H9 (cell line): ENCODE results near the gene IPO11. TPM values are rescaled to one million over a fixed set of nuclear protein-coding genes. Genes with fewer than 3 reads are reported as not detected.

Source experiments
- DNase-seq: peaks from one replicate; pipeline ENCODE4 v3.0.0-alpha.2; 2017
- H2AFZ ChIP-seq: one replicate; pipeline ENCODE4 v1.6.1; 2013; ENCODE audit warnings: mild to moderate bottlenecking, low read length, control low read depth, moderate library complexity
- H2AK5ac ChIP-seq: 2 replicates; pipeline ENCODE4 v1.6.1; 2013; ENCODE audit warnings: low read length, control low read depth, mixed read lengths; ENCODE audit not compliant: insufficient read length
- H2BK120ac ChIP-seq: one replicate; pipeline ENCODE4 v1.6.1; 2013; ENCODE audit warnings: low read depth, mild to moderate bottlenecking, low read length, control low read depth, inconsistent platforms; ENCODE audit not compliant: poor library complexity, severe bottlenecking
- H2BK12ac ChIP-seq: 2 replicates; pipeline ENCODE4 v1.6.1; 2013; ENCODE audit warnings: low read length, control low read depth, mixed read lengths, low read depth; ENCODE audit not compliant: insufficient read length
- H2BK15ac ChIP-seq: 2 replicates; pipeline ENCODE4 v1.6.1; 2013; ENCODE audit warnings: low read depth, low read length, control low read depth
- H2BK20ac ChIP-seq: one replicate; pipeline ENCODE4 v1.6.1; 2013; ENCODE audit warnings: low read depth, mild to moderate bottlenecking, low read length, control low read depth, inconsistent platforms; ENCODE audit not compliant: poor library complexity, severe bottlenecking
- H2BK5ac ChIP-seq: 2 replicates; pipeline ENCODE4 v1.6.1; 2013; ENCODE audit warnings: low read length, control low read depth, mixed read lengths; ENCODE audit not compliant: insufficient read length
- H3K14ac ChIP-seq: 2 replicates; pipeline ENCODE4 v1.6.1; 2013; ENCODE audit warnings: low read length, control low read depth; ENCODE audit not compliant: insufficient read depth
- H3K18ac ChIP-seq: 2 replicates; pipeline ENCODE4 v1.6.1; 2013; ENCODE audit warnings: low read depth, mild to moderate bottlenecking, mixed read lengths, low read length, control low read depth; ENCODE audit not compliant: insufficient read length
- H3K23ac ChIP-seq: 2 replicates; pipeline ENCODE4 v1.6.1; 2013; ENCODE audit warnings: low read length, control low read depth, mixed read lengths, low read depth; ENCODE audit not compliant: insufficient read length
- H3K23me2 ChIP-seq: 2 replicates; pipeline ENCODE4 v1.6.1; 2013; ENCODE audit warnings: low read depth, mild to moderate bottlenecking, mixed read lengths, low read length, control low read depth; ENCODE audit not compliant: insufficient read length, poor library complexity, severe bottlenecking
- H3K27ac ChIP-seq: 2 replicates; pipeline ENCODE4 v1.5.1; 2013; ENCODE audit warnings: low read length, control low read depth, mixed read lengths, low read depth; ENCODE audit not compliant: insufficient read length
- H3K27me3 ChIP-seq: 2 replicates; pipeline ENCODE4 v1.6.1; 2013; ENCODE audit warnings: low read length, control low read depth, inconsistent platforms; ENCODE audit not compliant: insufficient read depth
- H3K4ac ChIP-seq: 2 replicates; pipeline ENCODE4 v1.6.1; 2013; ENCODE audit warnings: low read depth, mild to moderate bottlenecking, control low read depth, inconsistent platforms, low read length, moderate library complexity
- H3K4me1 ChIP-seq: 2 replicates; pipeline ENCODE4 v1.6.1; 2013; ENCODE audit warnings: low read length, control low read depth, inconsistent platforms; ENCODE audit not compliant: insufficient read depth
- H3K4me2 ChIP-seq: 2 replicates; pipeline ENCODE4 v1.6.1; 2013; ENCODE audit warnings: low read length, control low read depth, mixed read lengths; ENCODE audit not compliant: insufficient read length, insufficient read depth
- H3K56ac ChIP-seq: 2 replicates; pipeline ENCODE4 v1.6.1; 2013; ENCODE audit warnings: low read depth, mild to moderate bottlenecking, mixed read lengths, low read length, control low read depth; ENCODE audit not compliant: insufficient read length
- H3K79me1 ChIP-seq: 2 replicates; pipeline ENCODE4 v1.6.1; 2013; ENCODE audit warnings: low read depth, mild to moderate bottlenecking, moderate library complexity, low read length, control low read depth, inconsistent platforms; ENCODE audit not compliant: insufficient read depth, poor library complexity, severe bottlenecking
- H3K79me2 ChIP-seq: 2 replicates; pipeline ENCODE4 v1.6.1; 2013; ENCODE audit warnings: low read length, control low read depth, inconsistent platforms; ENCODE audit not compliant: insufficient read depth
- H3K9ac ChIP-seq: 2 replicates; pipeline ENCODE4 v1.6.1; 2013; ENCODE audit warnings: low read length, control low read depth, mixed read lengths; ENCODE audit not compliant: insufficient read length; ENCODE audit errors: extremely low read depth
- H3K9me3 ChIP-seq: one replicate; pipeline ENCODE4 v1.6.1; 2013; ENCODE audit warnings: low read depth, low read length, inconsistent platforms; ENCODE audit not compliant: control insufficient read depth
- H3T11ph ChIP-seq: one replicate; pipeline ENCODE4 v1.6.1; 2013; ENCODE audit warnings: mild to moderate bottlenecking, low read length, control low read depth, inconsistent platforms
- H4K20me1 ChIP-seq: one replicate; pipeline ENCODE4 v1.6.1; 2013; ENCODE audit not compliant: control insufficient read depth, insufficient read length, insufficient read depth
- H4K5ac ChIP-seq: 2 replicates; pipeline ENCODE4 v1.6.1; 2013; ENCODE audit warnings: low read depth, mild to moderate bottlenecking, mixed read lengths, low read length, control low read depth; ENCODE audit not compliant: insufficient read length
- H4K8ac ChIP-seq: replicated peaks from 2 replicates; pipeline ENCODE4 v1.6.1; 2013; ENCODE audit warnings: low read length, control low read depth, mixed read lengths, low read depth; ENCODE audit not compliant: insufficient read length
- H4K91ac ChIP-seq: 2 replicates; pipeline ENCODE4 v1.6.1; 2013; ENCODE audit warnings: low read depth, mild to moderate bottlenecking, moderate library complexity, mixed read lengths, low read length, control low read depth; ENCODE audit not compliant: insufficient read length
- H3K27ac Mint-ChIP-seq, 3 experiments: 2 replicates in 2 of 3; 3 replicates in 1 of 3; pipeline ENCODE4 v1.8.0; 2020 to 2021; ENCODE audit warnings: mixed read lengths in 3 of 3, mild to moderate bottlenecking in 1 of 3, moderate library complexity in 1 of 3
- H3K27me3 Mint-ChIP-seq: 2 replicates; pipeline ENCODE4 v1.8.0; 2021; ENCODE audit warnings: low read depth, mild to moderate bottlenecking, moderate library complexity, mixed read lengths
- H3K36me3 Mint-ChIP-seq, 3 experiments: 2 replicates in 2 of 3; 3 replicates in 1 of 3; pipeline ENCODE4 v1.8.0; 2020 to 2021; ENCODE audit warnings: low read depth in 3 of 3, mixed read lengths in 3 of 3; ENCODE audit not compliant: insufficient read depth in 1 of 3
- H3K4me1 Mint-ChIP-seq, 2 experiments: 2 replicates each; pipeline ENCODE4 v1.8.0; 2020; ENCODE audit warnings: mixed read lengths in 2 of 2
- H3K4me3 Mint-ChIP-seq, 2 experiments: 2 replicates in 1 of 2; 3 replicates in 1 of 2; pipeline ENCODE4 v1.8.0; 2020 to 2021; ENCODE audit warnings: mild to moderate bottlenecking in 2 of 2, mixed read lengths in 2 of 2, moderate library complexity in 1 of 2
- H3K9me3 Mint-ChIP-seq, 2 experiments: 2 replicates in 1 of 2; 3 replicates in 1 of 2; pipeline ENCODE4 v1.8.0; 2020; ENCODE audit warnings: mild to moderate bottlenecking in 2 of 2, mixed read lengths in 2 of 2, moderate library complexity in 1 of 2
- CTCF ChIP-seq: fragments of 200-600 bp; sonication (generic); conservative IDR thresholded peaks from 3 replicates; pipeline ENCODE4 v1.8.0; 2021; ENCODE audit warnings: antibody characterized with exemption, mild to moderate bottlenecking
- WGBS: extraction: QIAGEN DNeasy Blood & Tissue Kit; methylation state at CpG from one replicate; pipeline ENCODE4 v1.1.7; 2013; ENCODE audit warnings: missing lambda C conversion rate, low lambda C conversion rate, mixed read lengths; ENCODE audit not compliant: insufficient read length; ENCODE audit errors: extremely low coverage; 5-methylcytosine and 5-hydroxymethylcytosine counted together
- total RNA-seq: library from RNA; stranded (reverse); gene quantifications from 2 replicates; pipeline ENCODE4 v1.2.1, GENCODE V29; 2021

Gene IPO11
- total RNA-seq, 1 experiment from 2014 or later, result 63.0 TPM

DNA sequence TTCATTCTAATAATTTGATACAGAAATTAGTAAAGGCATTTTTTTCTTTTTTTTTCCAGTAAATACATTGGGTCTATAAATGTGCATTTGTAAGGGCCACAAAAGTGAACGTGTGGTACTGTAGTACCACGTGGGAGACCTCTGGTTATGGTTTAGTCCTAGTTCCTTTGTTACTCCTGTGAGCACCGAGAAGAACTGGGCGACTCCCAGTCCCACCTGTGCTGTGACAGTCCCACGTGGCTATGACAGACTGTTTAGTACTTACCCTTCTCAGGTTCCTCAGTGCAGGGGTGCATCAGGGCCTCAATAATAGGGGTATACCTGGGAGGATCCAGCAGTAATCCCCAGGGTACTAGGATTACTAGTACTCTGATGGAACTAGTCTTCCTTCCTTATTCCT, 215.3 kb downstream of the IPO11 start:
- Histone ChIP-seq H3K4me1 (peaks cover 4% of the 10 kb centered on the region; the same call in 1 of the 2 replicates), H2BK15ac (no peak overlapping the region), H4K8ac (no peak overlapping the region), H4K5ac (no peak overlapping the region), H3K79me1 (no peaks in the 10 kb centered on the region), H3K14ac (no peak overlapping the region), H3K27ac (no peak overlapping the region), H4K20me1 (no peaks in the 10 kb centered on the region), H3T11ph (no peak overlapping the region), H2AFZ (no peak overlapping the region), H3K23ac (no peak overlapping the region), H2BK12ac (no peak overlapping the region), H3K4me2 (no peak overlapping the region), H2AK5ac (no peak overlapping the region), H2BK5ac (no peak overlapping the region), H3K4ac (no peak overlapping the region), H3K18ac (no peak overlapping the region), H3K79me2 (no peaks in the 10 kb centered on the region), H3K9me3 (no peaks in the 10 kb centered on the region), H2BK20ac (no peak overlapping the region), H3K23me2 (no peaks in the 10 kb centered on the region), H4K91ac (no peak overlapping the region), H3K56ac (no peak overlapping the region), H3K27me3 (no peaks in the 10 kb centered on the region), H3K9ac (no peak overlapping the region), H2BK120ac (no peak overlapping the region)
- no peak for TF ChIP-seq CTCF
- no CpG with 5 or more reads among the region's 5 CpGs for WGBS
- Mint-ChIP-seq H3K9me3 (no peaks in the 10 kb centered on the region), H3K27me3 (no peaks in the 10 kb centered on the region), H3K4me1 (peaks cover 21 to 31% of the 10 kb centered on the region in 2 experiments), H3K27ac (peak overlapping the region in 1 of 3 experiments; percentile 48; a peak in 1 of 7 replicates), H3K4me3 (no peak overlapping the region), H3K36me3 (peaks cover 0 to 5% (median 5%) of the 10 kb centered on the region in 3 experiments; a peak in 5 of 7 replicates)
- DNase-seq, result no peak
